ENCODE measurements around the gene GPR137C.

Gene GPR137C

GRCh38 chr14:52550661-52551060 is 2.0 kb upstream of the GPR137C start:
- no peak for DNase-seq (ENCODE audit: low read depth in 2 of 2)
- TF ChIP-seq CTCF (IDR thresholded peaks at IDR 0.05; ENCODE audit: low read depth, low read length), result no peak
- no peak overlapping the region for H3K4me3 ChIP-seq (replicated peaks in 1 of 2; ENCODE audit: low read depth in 2 of 2, low read length in 2 of 2)

GRCh38 chr14:52551205-52551604 is 1.4 kb upstream of the GPR137C start:
- TF ChIP-seq CTCF (IDR thresholded peaks at IDR 0.05; ENCODE audit: low read depth, low read length), result no peak
- no peak for DNase-seq (ENCODE audit: low read depth in 2 of 2)
- H3K4me3 ChIP-seq (replicated peaks in 1 of 2; ENCODE audit: low read depth in 2 of 2, low read length in 2 of 2), result peak overlapping the region in 1 of 2 donors; percentile 89

- TF ChIP-seq CTCF (IDR thresholded peaks at IDR 0.05; ENCODE audit: low read depth, low read length), result peak; percentile 43
- H3K4me3 ChIP-seq (replicated peaks in 1 of 2; ENCODE audit: low read depth in 2 of 2, low read length in 2 of 2), result peak overlapping the region; percentile 89 to 94
- DNase-seq (ENCODE audit: low read depth in 2 of 2), result peak; percentile 41 to 59
These were observed 957 bp upstream of the GPR137C start for GRCh38 chr14:52551696-52552062.

GRCh38 chr14:52553002-52553670 is 500 bp downstream of the GPR137C start:
- DNase-seq (ENCODE audit: low read depth in 2 of 2), result peak; percentile 1 to 6
- no peak for TF ChIP-seq CTCF (IDR thresholded peaks at IDR 0.05; ENCODE audit: low read depth, low read length)
- H3K4me3 ChIP-seq (replicated peaks in 1 of 2; ENCODE audit: low read depth in 2 of 2, low read length in 2 of 2), result peak overlapping the region; percentile 71 to 79

GRCh38 chr14:52553671-52554575 is 1.3 kb downstream of the GPR137C start:
- DNase-seq (ENCODE audit: low read depth in 2 of 2), result peak; percentile 89 to 92
- peak overlapping the region; percentile 71 to 79 for H3K4me3 ChIP-seq (replicated peaks in 1 of 2; ENCODE audit: low read depth in 2 of 2, low read length in 2 of 2)
- TF ChIP-seq CTCF (IDR thresholded peaks at IDR 0.05; ENCODE audit: low read depth, low read length), result peak; percentile 10

GRCh38 chr14:52558688-52559087 is 6.1 kb downstream of the GPR137C start:
- no peak overlapping the region for H3K4me3 ChIP-seq (replicated peaks in 1 of 2; ENCODE audit: low read depth in 2 of 2, low read length in 2 of 2)
- DNase-seq (ENCODE audit: low read depth in 2 of 2), result no peak
- no peak for TF ChIP-seq CTCF (IDR thresholded peaks at IDR 0.05; ENCODE audit: low read depth, low read length)

Measured in cardiac fibroblast (primary cell).